ENCODE data around the gene USP24. TPM values are rescaled to one million over a fixed set of nuclear protein-coding genes. Genes with fewer than 3 reads are reported as not detected.

USP24 gene
- total RNA-seq, 1 experiment from 2014 or later = 40.9 TPM

DNA sequence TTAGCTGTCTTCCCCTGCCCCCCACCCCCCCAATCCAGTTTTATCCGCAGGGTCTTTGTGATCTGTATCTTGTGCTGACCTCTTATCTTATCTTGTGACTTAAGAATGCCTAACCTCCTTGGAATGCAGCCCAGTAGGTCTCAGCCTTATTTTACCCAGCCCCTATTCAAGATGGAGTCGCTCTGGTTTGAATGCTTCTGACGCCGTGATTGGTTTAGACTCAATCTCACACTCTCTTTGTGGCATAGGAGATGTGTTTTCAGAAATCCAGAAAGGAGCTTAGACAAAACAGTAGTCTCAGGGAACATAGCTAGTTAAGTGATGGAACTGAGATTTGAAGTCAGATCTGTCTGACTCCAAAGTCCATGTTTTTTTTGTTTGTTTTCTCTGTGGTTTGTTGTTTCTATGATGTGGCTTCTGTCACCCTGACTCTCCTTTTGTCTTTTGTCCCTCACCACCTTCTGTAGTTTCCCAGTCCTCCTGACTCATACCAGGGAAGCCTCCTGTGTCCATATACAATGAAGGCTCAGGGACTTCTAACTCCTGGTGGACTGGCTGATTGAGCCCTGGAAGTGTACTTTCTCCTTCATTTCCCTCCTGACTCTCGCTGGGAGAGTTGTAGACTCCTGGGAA lies 18.1 kb upstream of the USP24 start:
- no peaks in the 10 kb centered on the region for H3K9me3 Mint-ChIP-seq
- H3K36me3 Mint-ChIP-seq = peaks cover 2% of the 10 kb centered on the region; the same call in 1 of the 2 replicates
- H3K27ac Mint-ChIP-seq = no peak overlapping the region
- no peak for DNase-seq (ENCODE audit: low spot score)
- no peak overlapping the region for H3K4me3 Mint-ChIP-seq
- ChIA-PET CTCF (no interaction called here), POLR2A (interaction anchor here (0.6 kb wide), 1 partner anchor 15 kb away, joined by 4 read pairs; no protein-coding TSS in a partner anchor)
- TF ChIP-seq, protein P1, sequence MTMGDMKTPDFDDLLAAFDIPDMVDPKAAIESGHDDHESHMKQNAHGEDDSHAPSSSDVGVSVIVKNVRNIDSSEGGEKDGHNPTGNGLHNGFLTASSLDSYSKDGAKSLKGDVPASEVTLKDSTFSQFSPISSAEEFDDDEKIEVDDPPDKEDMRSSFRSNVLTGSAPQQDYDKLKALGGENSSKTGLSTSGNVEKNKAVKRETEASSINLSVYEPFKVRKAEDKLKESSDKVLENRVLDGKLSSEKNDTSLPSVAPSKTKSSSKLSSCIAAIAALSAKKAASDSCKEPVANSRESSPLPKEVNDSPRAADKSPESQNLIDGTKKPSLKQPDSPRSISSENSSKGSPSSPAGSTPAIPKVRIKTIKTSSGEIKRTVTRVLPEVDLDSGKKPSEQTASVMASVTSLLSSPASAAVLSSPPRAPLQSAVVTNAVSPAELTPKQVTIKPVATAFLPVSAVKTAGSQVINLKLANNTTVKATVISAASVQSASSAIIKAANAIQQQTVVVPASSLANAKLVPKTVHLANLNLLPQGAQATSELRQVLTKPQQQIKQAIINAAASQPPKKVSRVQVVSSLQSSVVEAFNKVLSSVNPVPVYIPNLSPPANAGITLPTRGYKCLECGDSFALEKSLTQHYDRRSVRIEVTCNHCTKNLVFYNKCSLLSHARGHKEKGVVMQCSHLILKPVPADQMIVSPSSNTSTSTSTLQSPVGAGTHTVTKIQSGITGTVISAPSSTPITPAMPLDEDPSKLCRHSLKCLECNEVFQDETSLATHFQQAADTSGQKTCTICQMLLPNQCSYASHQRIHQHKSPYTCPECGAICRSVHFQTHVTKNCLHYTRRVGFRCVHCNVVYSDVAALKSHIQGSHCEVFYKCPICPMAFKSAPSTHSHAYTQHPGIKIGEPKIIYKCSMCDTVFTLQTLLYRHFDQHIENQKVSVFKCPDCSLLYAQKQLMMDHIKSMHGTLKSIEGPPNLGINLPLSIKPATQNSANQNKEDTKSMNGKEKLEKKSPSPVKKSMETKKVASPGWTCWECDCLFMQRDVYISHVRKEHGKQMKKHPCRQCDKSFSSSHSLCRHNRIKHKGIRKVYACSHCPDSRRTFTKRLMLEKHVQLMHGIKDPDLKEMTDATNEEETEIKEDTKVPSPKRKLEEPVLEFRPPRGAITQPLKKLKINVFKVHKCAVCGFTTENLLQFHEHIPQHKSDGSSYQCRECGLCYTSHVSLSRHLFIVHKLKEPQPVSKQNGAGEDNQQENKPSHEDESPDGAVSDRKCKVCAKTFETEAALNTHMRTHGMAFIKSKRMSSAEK (CRISPR knock-in tag; IDR thresholded peaks at IDR 0.05; ENCODE audit: borderline replicate concordance) = 0 out of 2 replicates have a peak, but pooled peaks have one; percentile 29
- TF ChIP-seq ZNF396 (CRISPR knock-in tag; IDR thresholded peaks at IDR 0.05; ENCODE audit: borderline replicate concordance) (peak; percentile 55; the same call in 1 of the 2 replicates), MYBL2 (CRISPR knock-in tag; IDR thresholded peaks at IDR 0.05) (no peak), ZNF423 (CRISPR knock-in tag; IDR thresholded peaks at IDR 0.05) (peak; percentile 25; the same call in 1 of the 2 replicates), SP1 (CRISPR knock-in tag; conservative IDR thresholded peaks at IDR 0.05) (no peak)
- TF ChIP-seq, protein P2, sequence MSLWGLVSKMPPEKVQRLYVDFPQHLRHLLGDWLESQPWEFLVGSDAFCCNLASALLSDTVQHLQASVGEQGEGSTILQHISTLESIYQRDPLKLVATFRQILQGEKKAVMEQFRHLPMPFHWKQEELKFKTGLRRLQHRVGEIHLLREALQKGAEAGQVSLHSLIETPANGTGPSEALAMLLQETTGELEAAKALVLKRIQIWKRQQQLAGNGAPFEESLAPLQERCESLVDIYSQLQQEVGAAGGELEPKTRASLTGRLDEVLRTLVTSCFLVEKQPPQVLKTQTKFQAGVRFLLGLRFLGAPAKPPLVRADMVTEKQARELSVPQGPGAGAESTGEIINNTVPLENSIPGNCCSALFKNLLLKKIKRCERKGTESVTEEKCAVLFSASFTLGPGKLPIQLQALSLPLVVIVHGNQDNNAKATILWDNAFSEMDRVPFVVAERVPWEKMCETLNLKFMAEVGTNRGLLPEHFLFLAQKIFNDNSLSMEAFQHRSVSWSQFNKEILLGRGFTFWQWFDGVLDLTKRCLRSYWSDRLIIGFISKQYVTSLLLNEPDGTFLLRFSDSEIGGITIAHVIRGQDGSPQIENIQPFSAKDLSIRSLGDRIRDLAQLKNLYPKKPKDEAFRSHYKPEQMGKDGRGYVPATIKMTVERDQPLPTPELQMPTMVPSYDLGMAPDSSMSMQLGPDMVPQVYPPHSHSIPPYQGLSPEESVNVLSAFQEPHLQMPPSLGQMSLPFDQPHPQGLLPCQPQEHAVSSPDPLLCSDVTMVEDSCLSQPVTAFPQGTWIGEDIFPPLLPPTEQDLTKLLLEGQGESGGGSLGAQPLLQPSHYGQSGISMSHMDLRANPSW (CRISPR knock-in tag; conservative IDR thresholded peaks at IDR 0.05; ENCODE audit: low read depth) = no peak
- TF ChIP-seq, protein P3, sequence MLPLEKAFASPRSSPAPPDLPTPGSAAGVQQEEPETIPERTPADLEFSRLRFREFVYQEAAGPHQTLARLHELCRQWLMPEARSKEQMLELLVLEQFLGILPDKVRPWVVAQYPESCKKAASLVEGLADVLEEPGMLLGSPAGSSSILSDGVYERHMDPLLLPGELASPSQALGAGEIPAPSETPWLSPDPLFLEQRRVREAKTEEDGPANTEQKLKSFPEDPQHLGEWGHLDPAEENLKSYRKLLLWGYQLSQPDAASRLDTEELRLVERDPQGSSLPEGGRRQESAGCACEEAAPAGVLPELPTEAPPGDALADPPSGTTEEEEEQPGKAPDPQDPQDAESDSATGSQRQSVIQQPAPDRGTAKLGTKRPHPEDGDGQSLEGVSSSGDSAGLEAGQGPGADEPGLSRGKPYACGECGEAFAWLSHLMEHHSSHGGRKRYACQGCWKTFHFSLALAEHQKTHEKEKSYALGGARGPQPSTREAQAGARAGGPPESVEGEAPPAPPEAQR (CRISPR knock-in tag; IDR thresholded peaks at IDR 0.05) = peak; percentile 94
- no peaks in the 10 kb centered on the region for H3K27me3 Mint-ChIP-seq (ENCODE audit: low read depth)
- H3K4me1 Mint-ChIP-seq = peaks cover 9% of the 10 kb centered on the region
- no peak for ATAC-seq

DNA sequence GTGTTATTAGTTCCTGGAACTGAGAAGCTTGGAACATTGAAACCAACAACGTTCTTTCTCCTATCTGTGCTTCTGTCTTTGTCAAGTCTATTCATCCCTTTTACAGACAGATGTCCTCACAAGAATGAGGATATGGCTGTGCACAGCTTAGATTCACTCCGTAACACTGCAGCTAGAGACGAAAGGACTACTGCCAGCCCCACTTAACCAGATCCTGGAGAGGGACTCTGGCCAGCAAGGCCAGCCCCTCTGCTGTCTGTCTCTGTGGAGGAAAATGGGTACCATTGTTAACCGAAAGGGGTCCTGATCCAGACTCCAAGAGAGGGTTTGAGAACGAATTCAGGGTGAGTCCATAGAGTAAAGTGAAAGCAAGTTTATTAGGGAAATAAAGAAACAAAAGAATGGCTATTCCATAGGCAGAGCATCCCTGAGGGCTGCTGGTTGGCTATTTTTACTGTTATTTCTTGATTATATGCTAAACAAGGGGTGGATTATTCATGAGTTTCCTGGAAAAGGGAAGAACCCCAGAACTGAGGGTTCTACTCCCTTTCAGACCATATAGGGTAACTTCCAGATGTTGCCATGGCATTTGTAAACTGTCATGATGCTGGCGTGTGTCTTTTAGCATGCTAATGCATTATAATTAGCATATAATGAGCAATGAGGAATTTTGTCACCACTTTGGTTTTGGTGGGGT lies 17.4 kb upstream of the USP24 start:
- POLR2A ChIA-PET = no interaction called here
- peaks cover 9% of the 10 kb centered on the region for H3K4me1 Mint-ChIP-seq
- no peak for TF ChIP-seq CREB1 (CRISPR knock-in tag; IDR thresholded peaks at IDR 0.05)
- TF ChIP-seq RELA (CRISPR knock-in tag; IDR thresholded peaks at IDR 0.05; ENCODE audit: borderline replicate concordance) = no peak
- TF ChIP-seq, protein P4, sequence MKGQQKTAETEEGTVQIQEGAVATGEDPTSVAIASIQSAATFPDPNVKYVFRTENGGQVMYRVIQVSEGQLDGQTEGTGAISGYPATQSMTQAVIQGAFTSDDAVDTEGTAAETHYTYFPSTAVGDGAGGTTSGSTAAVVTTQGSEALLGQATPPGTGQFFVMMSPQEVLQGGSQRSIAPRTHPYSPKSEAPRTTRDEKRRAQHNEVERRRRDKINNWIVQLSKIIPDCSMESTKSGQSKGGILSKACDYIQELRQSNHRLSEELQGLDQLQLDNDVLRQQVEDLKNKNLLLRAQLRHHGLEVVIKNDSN (CRISPR knock-in tag; IDR thresholded peaks at IDR 0.05) = no peak
- no peak for TF ChIP-seq FOXP1 (CRISPR knock-in tag; IDR thresholded peaks at IDR 0.05; ENCODE audit: borderline replicate concordance)
- TF ChIP-seq ZNF317 (CRISPR knock-in tag; IDR thresholded peaks at IDR 0.05; ENCODE audit: borderline replicate concordance, low read depth) = no peak
- TF ChIP-seq, protein P5, sequence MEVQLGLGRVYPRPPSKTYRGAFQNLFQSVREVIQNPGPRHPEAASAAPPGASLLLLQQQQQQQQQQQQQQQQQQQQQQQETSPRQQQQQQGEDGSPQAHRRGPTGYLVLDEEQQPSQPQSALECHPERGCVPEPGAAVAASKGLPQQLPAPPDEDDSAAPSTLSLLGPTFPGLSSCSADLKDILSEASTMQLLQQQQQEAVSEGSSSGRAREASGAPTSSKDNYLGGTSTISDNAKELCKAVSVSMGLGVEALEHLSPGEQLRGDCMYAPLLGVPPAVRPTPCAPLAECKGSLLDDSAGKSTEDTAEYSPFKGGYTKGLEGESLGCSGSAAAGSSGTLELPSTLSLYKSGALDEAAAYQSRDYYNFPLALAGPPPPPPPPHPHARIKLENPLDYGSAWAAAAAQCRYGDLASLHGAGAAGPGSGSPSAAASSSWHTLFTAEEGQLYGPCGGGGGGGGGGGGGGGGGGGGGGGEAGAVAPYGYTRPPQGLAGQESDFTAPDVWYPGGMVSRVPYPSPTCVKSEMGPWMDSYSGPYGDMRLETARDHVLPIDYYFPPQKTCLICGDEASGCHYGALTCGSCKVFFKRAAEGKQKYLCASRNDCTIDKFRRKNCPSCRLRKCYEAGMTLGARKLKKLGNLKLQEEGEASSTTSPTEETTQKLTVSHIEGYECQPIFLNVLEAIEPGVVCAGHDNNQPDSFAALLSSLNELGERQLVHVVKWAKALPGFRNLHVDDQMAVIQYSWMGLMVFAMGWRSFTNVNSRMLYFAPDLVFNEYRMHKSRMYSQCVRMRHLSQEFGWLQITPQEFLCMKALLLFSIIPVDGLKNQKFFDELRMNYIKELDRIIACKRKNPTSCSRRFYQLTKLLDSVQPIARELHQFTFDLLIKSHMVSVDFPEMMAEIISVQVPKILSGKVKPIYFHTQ (CRISPR knock-in tag; IDR thresholded peaks at IDR 0.05) = no peak
- no peaks in the 10 kb centered on the region for H3K27me3 Mint-ChIP-seq (ENCODE audit: low read depth)
- H3K4me3 Mint-ChIP-seq = no peak overlapping the region
- DNase-seq (ENCODE audit: low spot score) (no peak), ATAC-seq (no peak)
- CTCF ChIA-PET = no interaction called here
- no peak overlapping the region for H3K27ac Mint-ChIP-seq
- H3K9me3 Mint-ChIP-seq = peaks cover 2% of the 10 kb centered on the region
- peaks cover 3% of the 10 kb centered on the region for H3K36me3 Mint-ChIP-seq
